GM21619 (cell line): Measurements from ENCODE around the gene NUTM2B.
"Not testable (repeated sequence)": the region's sequence is repeated elsewhere in the genome, so short reads cannot be mapped to it uniquely, and the experiment has no call there.

Experiments used
- ATAC-seq: cut with Tn5 transposase; IDR thresholded peaks from one replicate; pipeline ENCODE4 v1.9.1; 2021; ENCODE audit not compliant: unreplicated experiment

NUTM2B gene

GRCh38 chr10:79702927-79703326, at the start of gene NUTM2B:
Gene NUTM2B (plus strand): TSS chr10:79703227. CDS start chr10:79703610, 383 bp downstream.
- ATAC-seq = not testable (repeated sequence)

- not testable (repeated sequence) for ATAC-seq
Measured at GRCh38 chr10:79663287-79663686, 39.7 kb upstream of the NUTM2B start.

GRCh38 chr10:79664686-79665085, 38.3 kb upstream of the NUTM2B start:
- ATAC-seq = not testable (repeated sequence)

GRCh38 chr10:79669248-79669788, 33.7 kb upstream of the NUTM2B start:
- ATAC-seq = not testable (repeated sequence)

GRCh38 chr10:79674878-79675277, 28.1 kb upstream of the NUTM2B start:
- ATAC-seq = not testable (repeated sequence)

GRCh38 chr10:79683026-79683883, 19.8 kb upstream of the NUTM2B start:
- not testable (repeated sequence) for ATAC-seq

- not testable (repeated sequence) for ATAC-seq
Measured at GRCh38 chr10:79683884-79684720, 18.9 kb upstream of the NUTM2B start.

GRCh38 chr10:79685044-79685685, 17.9 kb upstream of the NUTM2B start:
- ATAC-seq = not testable (repeated sequence)

GRCh38 chr10:79686595-79686994, 16.4 kb upstream of the NUTM2B start:
- ATAC-seq = not testable (repeated sequence)

GRCh38 chr10:79687406-79688150, 15.4 kb upstream of the NUTM2B start:
- ATAC-seq = not testable (repeated sequence)

- not testable (repeated sequence) for ATAC-seq
Measured at GRCh38 chr10:79688798-79689197, 14.2 kb upstream of the NUTM2B start.

- not testable (repeated sequence) for ATAC-seq
Measured at GRCh38 chr10:79696596-79696995, 6.4 kb upstream of the NUTM2B start.

- ATAC-seq = not testable (repeated sequence)
Measured at GRCh38 chr10:79697141-79697540, 5.9 kb upstream of the NUTM2B start.

GRCh38 chr10:79700381-79700944, 2.6 kb upstream of the NUTM2B start:
- ATAC-seq = not testable (repeated sequence)

GRCh38 chr10:79707017-79707416, 4.0 kb downstream of the NUTM2B start:
- not testable (repeated sequence) for ATAC-seq

GRCh38 chr10:79714976-79715375, 11.9 kb downstream of the NUTM2B start:
- not testable (repeated sequence) for ATAC-seq

GRCh38 chr10:79716917-79717579, 14.0 kb downstream of the NUTM2B start:
- ATAC-seq = not testable (repeated sequence)

- ATAC-seq = not testable (repeated sequence)
Measured at GRCh38 chr10:79720000-79720399, 17.0 kb downstream of the NUTM2B start.

- ATAC-seq = not testable (repeated sequence)
Measured at GRCh38 chr10:79726620-79727019, 23.6 kb downstream of the NUTM2B start.
